Lower leg skin (tissue), 3 donors: ENCODE data around the gene GPRC5A.

Experiments
- POLR2A ChIP-seq, 2 donors: fragments of 450-650 bp; IDR thresholded peaks; one replicate each; pipeline ENCODE4 v1.6.1; 2016 to 2017; ENCODE audit warnings: antibody characterized with exemption in 2 of 2, mild to moderate bottlenecking in 1 of 2, moderate library complexity in 1 of 2
- TF ChIP-seq, protein P1 (sequence below), 3 donors: fragments of 450-650 bp; IDR thresholded peaks; one replicate each; pipeline ENCODE4 v1.5.1; 2016; ENCODE audit warnings: antibody characterized with exemption in 3 of 3, mild to moderate bottlenecking in 3 of 3, moderate library complexity in 2 of 3

- TF ChIP-seq, protein P1, sequence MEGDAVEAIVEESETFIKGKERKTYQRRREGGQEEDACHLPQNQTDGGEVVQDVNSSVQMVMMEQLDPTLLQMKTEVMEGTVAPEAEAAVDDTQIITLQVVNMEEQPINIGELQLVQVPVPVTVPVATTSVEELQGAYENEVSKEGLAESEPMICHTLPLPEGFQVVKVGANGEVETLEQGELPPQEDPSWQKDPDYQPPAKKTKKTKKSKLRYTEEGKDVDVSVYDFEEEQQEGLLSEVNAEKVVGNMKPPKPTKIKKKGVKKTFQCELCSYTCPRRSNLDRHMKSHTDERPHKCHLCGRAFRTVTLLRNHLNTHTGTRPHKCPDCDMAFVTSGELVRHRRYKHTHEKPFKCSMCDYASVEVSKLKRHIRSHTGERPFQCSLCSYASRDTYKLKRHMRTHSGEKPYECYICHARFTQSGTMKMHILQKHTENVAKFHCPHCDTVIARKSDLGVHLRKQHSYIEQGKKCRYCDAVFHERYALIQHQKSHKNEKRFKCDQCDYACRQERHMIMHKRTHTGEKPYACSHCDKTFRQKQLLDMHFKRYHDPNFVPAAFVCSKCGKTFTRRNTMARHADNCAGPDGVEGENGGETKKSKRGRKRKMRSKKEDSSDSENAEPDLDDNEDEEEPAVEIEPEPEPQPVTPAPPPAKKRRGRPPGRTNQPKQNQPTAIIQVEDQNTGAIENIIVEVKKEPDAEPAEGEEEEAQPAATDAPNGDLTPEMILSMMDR (IDR thresholded peaks at IDR 0.05) = no peak
- no peak for TF ChIP-seq POLR2A (IDR thresholded peaks at IDR 0.05)
Observed at GRCh38 chr12:12954356-12954755, 63.0 kb downstream of the GPRC5A start.
